ENCODE data around the gene OR52H1.

The OR52H1 gene

GRCh38 chr11:5516599-5516998, 31.7 kb downstream of the OR52H1 start, which contains the start of gene UBQLNL:
Gene UBQLNL, minus strand, starts transcription at chr11:5516699. Its CDS starts 258 bp downstream, at chr11:5516441.
- no peak for TF ChIP-seq CTCF (IDR thresholded peaks at IDR 0.05; ENCODE audit: low read depth, low read length, missing control alignments)
- DNase-seq (ENCODE audit: low read depth) = no peak
- no peak within 1 kb of the TSS for H3K4me3 ChIP-seq (ENCODE audit: low read depth, low read length)

DNA sequence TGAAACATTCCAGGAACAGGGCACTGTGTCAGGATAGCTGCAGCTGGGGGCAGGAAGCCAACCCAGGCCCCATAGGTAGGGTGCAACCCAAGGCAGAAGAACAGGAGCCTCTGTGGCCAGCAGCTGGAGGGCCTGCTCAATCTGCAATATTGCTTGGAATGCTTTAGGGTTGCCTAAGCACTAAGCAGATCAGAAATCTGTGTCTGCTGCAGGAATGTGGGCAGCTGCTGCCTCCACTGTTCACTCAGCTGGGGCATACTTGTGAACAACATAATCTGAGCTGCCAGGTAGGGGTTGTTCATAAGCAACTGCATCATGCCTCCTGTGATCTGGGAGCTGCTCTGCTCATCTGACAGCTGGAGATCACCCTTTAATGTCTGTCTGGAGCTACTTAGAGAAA, 33.5 kb downstream of the OR52H1 start:
- DNase-seq (ENCODE audit: low read depth) = no peak
- TF ChIP-seq CTCF (IDR thresholded peaks at IDR 0.05; ENCODE audit: low read depth, low read length, missing control alignments) = no peak
- no peak overlapping the region for H3K4me3 ChIP-seq (ENCODE audit: low read depth, low read length)

- no peak for TF ChIP-seq CTCF (IDR thresholded peaks at IDR 0.05; ENCODE audit: low read depth, low read length, missing control alignments)
- no peak for DNase-seq (ENCODE audit: low read depth)
- no peak within 1 kb of the TSS for H3K4me3 ChIP-seq (ENCODE audit: low read depth, low read length)
These were observed 38.5 kb downstream of the OR52H1 start, which contains the start of gene UBQLN3 for GRCh38 chr11:5509803-5510202. Gene UBQLN3, minus strand, starts transcription at chr11:5509957. Its CDS starts 399 bp downstream, at chr11:5509558.

DNA sequence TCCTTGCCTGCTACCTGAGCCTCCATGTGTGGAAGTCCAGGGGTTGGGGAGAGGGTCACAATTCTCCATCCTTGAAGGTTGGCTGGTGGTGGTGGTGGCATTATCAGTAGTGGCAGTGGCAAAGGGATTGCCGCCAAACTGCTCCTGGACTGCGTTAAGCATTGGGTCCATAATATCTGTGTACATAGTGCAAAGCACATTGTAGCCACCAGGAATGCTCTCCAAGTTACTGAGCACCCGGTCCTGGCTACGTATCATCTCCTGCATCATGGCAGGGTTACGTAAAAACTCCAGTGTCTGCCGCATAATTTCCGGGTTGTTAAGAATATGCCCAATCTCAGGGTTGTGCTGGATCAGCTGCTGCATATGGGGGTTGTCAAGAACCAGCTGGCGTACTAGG, 39.7 kb downstream of the OR52H1 start:
- H3K4me3 ChIP-seq (ENCODE audit: low read depth, low read length) = no peak overlapping the region
- DNase-seq (ENCODE audit: low read depth) = no peak
- no peak for TF ChIP-seq CTCF (IDR thresholded peaks at IDR 0.05; ENCODE audit: low read depth, low read length, missing control alignments)

- no peak overlapping the region for H3K4me3 ChIP-seq (ENCODE audit: low read depth, low read length)
- no peak for DNase-seq (ENCODE audit: low read depth)
- TF ChIP-seq CTCF (IDR thresholded peaks at IDR 0.05; ENCODE audit: low read depth, low read length, missing control alignments) = no peak
These were observed 40.4 kb downstream of the OR52H1 start for GRCh38 chr11:5507933-5508305.

DNA sequence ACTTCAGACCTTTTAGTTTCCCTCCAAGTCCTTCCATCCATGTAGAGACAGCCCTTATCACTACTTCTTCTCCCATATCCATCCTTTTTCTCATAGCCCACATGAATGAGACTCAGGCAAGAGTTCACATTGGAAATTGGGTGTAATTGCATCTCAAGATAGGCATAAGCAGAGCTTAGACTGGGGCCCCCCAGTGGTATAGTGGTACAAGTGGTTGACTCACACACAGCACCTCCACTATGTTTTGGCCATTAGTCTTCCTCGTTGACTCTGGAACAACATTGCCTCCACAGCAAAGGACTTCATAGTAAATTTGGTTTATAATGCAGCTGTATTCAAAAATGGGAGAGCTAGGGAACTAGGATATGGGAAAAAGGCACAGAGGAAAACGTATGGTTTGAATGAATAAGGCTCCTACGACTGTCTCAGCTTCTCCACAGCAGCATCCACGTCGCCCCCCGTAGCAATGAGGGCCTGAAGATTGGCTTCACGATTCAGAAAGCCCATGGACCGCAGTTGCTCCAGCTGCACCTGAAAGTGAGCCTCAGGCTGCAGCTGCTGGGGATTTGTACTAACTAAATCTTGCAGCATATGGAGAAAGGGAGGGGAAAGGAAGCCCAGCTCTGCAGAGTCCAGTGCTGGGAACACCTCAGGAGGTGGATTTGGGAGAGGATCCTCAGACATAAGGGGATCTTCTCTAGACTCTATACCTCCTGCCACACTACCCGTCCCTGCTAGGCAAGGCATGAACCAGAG, 41.0 kb downstream of the OR52H1 start:
- TF ChIP-seq CTCF (IDR thresholded peaks at IDR 0.05; ENCODE audit: low read depth, low read length, missing control alignments) = peak; percentile 21
- H3K4me3 ChIP-seq (ENCODE audit: low read depth, low read length) = no peak overlapping the region
- no peak for DNase-seq (ENCODE audit: low read depth)
